Activated T-helper 1 cell treated with anti-CD3 and anti-CD28 coated beads, Interleukin-12 subunit alpha, Interleukin-12 subunit beta, Interleukin-2, Interleukin-4 antibody, amounts not matched to agents 30 ng/mL and 10 ng/mL and 1 ng/mL, durations not matched to agents 14 hours and 24 hours and 36 hours (primary cell): ENCODE measurements around the gene DLD. TPM values are rescaled to one million over a fixed set of nuclear protein-coding genes. Genes with fewer than 3 reads are reported as not detected.
"Not testable (repeated sequence)": the region's sequence is repeated elsewhere in the genome, so short reads cannot be mapped to it uniquely, and the experiment has no call there.

ENCODE experiments used
- DNase-seq: peaks from one replicate; pipeline ENCODE4 v3.0.0; 2021; ENCODE audit warnings: low spot score
- H3K27ac Mint-ChIP-seq: one replicate; pipeline ENCODE4 v1.8.0; 2021; ENCODE audit warnings: mild to moderate bottlenecking, mixed read lengths
- H3K27me3 Mint-ChIP-seq: one replicate; pipeline ENCODE4 v1.8.0; 2022; ENCODE audit warnings: mild to moderate bottlenecking, moderate library complexity, mixed read lengths; ENCODE audit not compliant: insufficient read depth
- H3K36me3 Mint-ChIP-seq: one replicate; pipeline ENCODE4 v1.8.0; 2021; ENCODE audit warnings: low read depth, mixed read lengths
- H3K4me1 Mint-ChIP-seq: one replicate; pipeline ENCODE4 v1.8.0; 2021; ENCODE audit warnings: low read depth, mixed read lengths
- H3K4me3 Mint-ChIP-seq: one replicate; pipeline ENCODE4 v1.8.0; 2021; ENCODE audit warnings: mild to moderate bottlenecking, moderate library complexity, mixed read lengths
- H3K9me3 Mint-ChIP-seq: one replicate; pipeline ENCODE4 v1.8.0; 2021; ENCODE audit warnings: mixed read lengths
- intact Hi-C: fragments of 100-400 bp; cut with micrococcal nuclease; formaldehyde crosslinking; loops from one replicate; pipeline ENCODE4 v1.15.1; 2024
- total RNA-seq: library from RNA; stranded (reverse); gene quantifications from 2 replicates; pipeline ENCODE4 v1.2.3, GENCODE V29; 2022

Gene DLD
- total RNA-seq, 1 donor from 2014 or later, result 98.6 TPM

DNA sequence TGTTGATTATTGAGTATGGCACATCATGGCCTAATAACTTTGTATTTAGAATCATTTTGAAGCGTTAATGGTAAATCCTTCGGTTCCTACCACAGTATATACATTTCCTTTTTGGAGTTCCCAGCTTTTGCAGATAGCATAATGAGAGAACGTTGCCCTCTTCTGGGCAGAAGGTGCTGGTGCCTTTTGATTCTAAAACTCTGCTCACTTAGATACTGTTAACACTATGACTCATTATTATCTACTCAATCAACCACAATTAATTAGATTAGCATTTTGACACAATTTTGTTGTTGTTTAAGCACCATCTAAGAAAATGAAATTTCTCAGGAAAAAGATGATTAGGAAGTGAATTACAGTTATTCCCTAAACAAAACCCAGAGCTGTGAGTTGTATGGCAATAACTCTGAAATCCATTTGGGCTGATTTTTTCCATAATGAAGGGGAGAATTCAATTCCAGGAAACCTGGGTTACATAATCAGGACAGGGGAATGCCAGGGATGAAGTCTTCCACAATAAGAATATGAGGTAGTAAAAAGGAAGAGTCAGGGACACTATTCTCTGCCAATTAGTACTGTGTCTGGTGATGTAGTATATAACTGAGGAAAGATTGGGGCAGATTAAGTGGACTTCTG lies 11.5 kb upstream of the DLD start:
- Mint-ChIP-seq H3K27me3 (peaks cover 8% of the 10 kb centered on the region), H3K4me1 (peaks cover 10% of the 10 kb centered on the region), H3K9me3 (no peaks in the 10 kb centered on the region), H3K4me3 (no peak overlapping the region), H3K36me3 (no peaks in the 10 kb centered on the region), H3K27ac (no peak overlapping the region)
- intact Hi-C loops, result loop anchor here (1.0 to 10.0 kb wide), 9 partner anchors 12 to 1105 kb away; partner anchors contain the start of genes COG5, DLD, DUS4L and HBP1
- no peak for DNase-seq

DNA sequence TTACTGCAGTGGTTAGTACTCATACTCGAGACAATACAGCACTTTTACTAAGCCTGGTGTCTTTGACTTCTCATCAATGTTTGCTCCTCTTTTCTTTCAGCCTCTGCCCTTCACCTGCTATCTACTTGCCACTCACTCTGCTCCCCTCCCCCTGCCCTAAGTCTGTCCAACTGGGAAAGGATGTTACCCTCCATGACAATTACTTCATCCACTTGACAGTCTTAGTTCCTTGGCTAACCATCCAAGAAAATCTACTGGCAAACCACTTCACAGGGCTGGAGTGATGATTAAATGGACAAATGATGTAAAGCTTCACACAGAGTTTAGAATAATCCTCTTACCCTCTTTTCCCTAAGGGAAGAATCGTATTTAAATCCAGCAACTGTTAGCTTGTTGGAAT lies 8.2 kb upstream of the DLD start:
- intact Hi-C loops, result no loop called here
- H3K4me1 Mint-ChIP-seq, result peaks cover 7% of the 10 kb centered on the region
- no peak for DNase-seq
- no peaks in the 10 kb centered on the region for H3K36me3 Mint-ChIP-seq
- H3K27me3 Mint-ChIP-seq, result peaks cover 7% of the 10 kb centered on the region
- no peak overlapping the region for H3K4me3 Mint-ChIP-seq
- no peak overlapping the region for H3K27ac Mint-ChIP-seq
- no peaks in the 10 kb centered on the region for H3K9me3 Mint-ChIP-seq

DNA sequence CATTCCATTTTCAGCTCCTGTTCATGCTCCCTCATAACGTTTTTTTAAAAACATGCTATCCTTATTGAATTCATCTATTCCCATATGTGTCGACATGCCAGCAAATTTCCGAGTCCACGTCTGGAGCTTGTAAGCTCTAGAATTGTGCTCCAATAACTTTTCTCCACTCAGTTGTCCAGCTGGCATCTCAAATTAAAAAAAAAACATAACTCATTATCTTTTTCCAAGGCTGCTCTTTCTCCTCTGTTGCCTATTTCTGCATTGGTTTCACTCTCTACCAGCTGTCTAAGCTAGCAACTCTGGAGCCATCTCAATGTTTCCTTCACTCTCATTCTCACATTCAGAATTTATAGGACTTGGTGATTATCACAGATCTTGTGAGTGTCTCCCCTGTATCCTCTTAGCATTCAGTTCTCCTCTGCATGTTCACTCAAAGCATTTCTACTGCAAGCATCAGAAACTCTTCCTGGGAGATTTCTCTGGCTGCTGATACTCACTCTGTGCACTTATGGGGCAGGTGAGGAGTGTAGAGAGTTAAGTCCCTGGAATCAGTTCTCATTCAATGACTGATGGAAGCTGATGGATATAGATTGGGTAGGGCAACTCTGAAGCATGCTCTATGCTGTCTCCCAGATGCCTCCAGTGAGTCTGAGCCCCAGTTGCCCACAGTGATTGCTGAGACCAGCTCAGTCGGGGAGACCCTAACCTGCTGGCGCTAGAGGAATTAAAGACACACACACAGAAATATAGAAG lies 6.7 kb upstream of the DLD start:
- Mint-ChIP-seq H3K4me1 (peaks cover 5% of the 10 kb centered on the region), H3K9me3 (no peaks in the 10 kb centered on the region), H3K4me3 (no peak overlapping the region), H3K27ac (no peak overlapping the region), H3K27me3 (peaks cover 7% of the 10 kb centered on the region), H3K36me3 (no peaks in the 10 kb centered on the region)
- no peak for DNase-seq
- intact Hi-C loops, result no loop called here

DNA sequence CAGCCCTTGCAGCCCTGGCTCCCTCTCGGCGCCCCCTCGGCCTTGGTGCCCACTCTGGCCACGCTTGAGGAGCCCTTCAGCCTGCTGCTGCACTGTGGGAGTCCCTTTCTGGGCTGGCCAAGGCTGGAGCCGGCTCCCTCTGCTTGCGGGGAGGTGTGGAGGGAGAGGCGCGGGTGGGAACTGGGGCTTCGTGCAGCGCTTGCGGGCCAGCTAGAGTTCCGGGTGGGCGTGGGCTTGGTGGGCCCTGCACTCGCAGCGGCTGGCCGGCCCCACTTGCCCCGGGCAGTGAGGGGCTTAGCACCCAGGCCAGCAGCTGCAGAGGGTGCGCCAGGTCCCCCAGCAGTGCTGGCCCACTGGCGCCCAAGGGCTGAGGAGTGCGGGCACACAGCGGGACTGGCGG lies 3.2 kb upstream of the DLD start:
- H3K36me3 Mint-ChIP-seq, H3K4me3 Mint-ChIP-seq, DNase-seq, H3K9me3 Mint-ChIP-seq, H3K27ac Mint-ChIP-seq, intact Hi-C loops, H3K27me3 Mint-ChIP-seq: not testable (repeated sequence)
- peaks cover 16% of the 10 kb centered on the region for H3K4me1 Mint-ChIP-seq

DNA sequence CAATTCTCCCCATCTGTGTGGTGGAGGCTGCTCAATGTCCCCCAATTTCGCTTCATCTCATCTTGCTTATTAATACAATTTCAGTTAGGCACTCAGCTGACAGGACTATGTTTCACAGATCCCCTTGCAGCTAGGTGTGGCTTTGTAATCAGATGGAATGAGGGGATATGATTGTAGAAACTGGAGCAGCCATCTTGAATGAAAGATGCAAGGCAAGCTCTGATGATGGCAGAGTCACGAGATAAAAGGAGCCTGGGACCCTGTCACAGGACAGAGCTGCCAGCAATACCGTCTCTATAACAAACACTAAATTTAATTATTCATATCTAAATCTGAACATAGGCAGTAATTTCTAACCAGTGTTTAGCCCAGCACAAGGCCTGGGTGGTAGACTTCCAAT lies 991 bp upstream of the DLD start:
- peaks cover 38% of the 10 kb centered on the region for H3K4me1 Mint-ChIP-seq
- H3K27ac Mint-ChIP-seq, result no peak overlapping the region
- DNase-seq, result no peak
- intact Hi-C loops, result loop anchor here (2.0 to 5.0 kb wide), 3 partner anchors 257 to 327 kb away; partner anchors contain the start of genes BCAP29, COG5 and DUS4L
- H3K27me3 Mint-ChIP-seq, result peaks cover 3% of the 10 kb centered on the region
- H3K36me3 Mint-ChIP-seq, result peaks cover 13% of the 10 kb centered on the region
- H3K4me3 Mint-ChIP-seq, result peak overlapping the region; percentile 100
- no peaks in the 10 kb centered on the region for H3K9me3 Mint-ChIP-seq

DNA sequence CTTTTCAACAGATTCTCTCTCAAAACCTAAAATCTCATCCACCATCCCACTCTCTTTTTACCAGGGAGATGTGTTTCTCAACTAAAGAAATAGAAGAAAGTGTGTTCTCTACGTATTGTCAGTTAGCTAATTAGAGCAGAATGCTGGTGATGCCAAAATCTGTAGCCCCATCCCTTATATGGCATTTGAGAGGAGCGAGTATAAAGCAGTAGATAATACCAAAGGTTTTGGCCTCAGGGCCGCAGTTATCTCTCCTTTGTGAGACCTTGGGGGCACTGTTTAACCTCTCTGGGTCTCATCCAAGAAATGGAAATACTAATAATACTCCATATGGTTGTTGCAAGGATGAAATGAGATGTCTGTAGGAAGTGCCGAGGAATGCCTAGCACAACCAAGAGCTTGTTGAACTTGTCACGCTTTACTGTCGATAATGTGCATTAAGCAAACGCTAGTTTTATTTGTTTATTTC lies 456 bp upstream of the DLD start:
- Mint-ChIP-seq H3K27me3 (peaks cover 3% of the 10 kb centered on the region), H3K4me1 (peaks cover 43% of the 10 kb centered on the region), H3K27ac (peak overlapping the region; percentile 100), H3K4me3 (peak overlapping the region; percentile 100), H3K36me3 (peaks cover 19% of the 10 kb centered on the region), H3K9me3 (no peaks in the 10 kb centered on the region)
- intact Hi-C loops, result loop anchor here (2.0 to 5.0 kb wide), 3 partner anchors 257 to 328 kb away; partner anchors contain the start of genes BCAP29, COG5 and DUS4L
- no peak for DNase-seq

DNA sequence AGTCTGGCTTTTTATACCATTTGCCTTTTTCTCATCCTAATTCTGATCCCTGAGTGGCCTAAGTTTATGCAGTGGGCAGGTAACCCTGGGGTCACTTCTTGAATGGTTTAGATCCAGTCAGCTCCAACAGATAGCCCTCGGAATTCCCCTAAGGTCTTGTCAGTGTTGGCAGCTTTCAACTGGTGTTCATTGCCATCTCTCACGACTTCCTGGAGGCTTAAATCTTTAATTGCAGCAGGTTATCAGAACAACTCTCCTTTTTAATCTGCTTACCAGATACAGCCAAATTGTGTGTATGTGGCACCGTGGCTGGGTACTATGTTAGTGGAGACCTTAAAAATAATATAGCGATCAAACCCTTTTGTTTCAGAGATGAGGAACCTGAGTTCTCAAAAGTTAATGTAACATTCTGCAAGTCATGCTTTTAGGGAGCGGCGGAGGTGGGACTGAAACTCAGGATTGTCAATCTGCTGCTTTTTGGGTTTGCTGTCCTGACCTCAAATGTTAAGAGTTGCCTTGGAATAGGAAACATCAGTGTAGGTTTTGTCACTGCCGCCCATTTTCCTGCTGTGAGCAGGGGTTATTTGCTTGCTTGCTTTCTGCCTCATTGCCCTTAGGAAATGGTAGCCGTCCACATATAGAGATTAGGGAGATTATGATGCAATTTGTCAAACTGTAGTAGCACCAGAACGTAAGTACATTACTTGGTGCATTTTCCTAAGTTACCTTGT lies 818 bp downstream of the DLD start:
- Mint-ChIP-seq H3K27me3 (no peaks in the 10 kb centered on the region), H3K36me3 (peaks cover 25% of the 10 kb centered on the region), H3K4me3 (peak overlapping the region; percentile 100), H3K4me1 (peaks cover 51% of the 10 kb centered on the region), H3K9me3 (no peaks in the 10 kb centered on the region), H3K27ac (peak overlapping the region; percentile 100)
- intact Hi-C loops, result loop anchor here (1.0 to 5.0 kb wide), 9 partner anchors 12 to 724 kb away; partner anchors contain the start of genes BCAP29, COG5, DUS4L and PNPLA8
- DNase-seq, result no peak

DNA sequence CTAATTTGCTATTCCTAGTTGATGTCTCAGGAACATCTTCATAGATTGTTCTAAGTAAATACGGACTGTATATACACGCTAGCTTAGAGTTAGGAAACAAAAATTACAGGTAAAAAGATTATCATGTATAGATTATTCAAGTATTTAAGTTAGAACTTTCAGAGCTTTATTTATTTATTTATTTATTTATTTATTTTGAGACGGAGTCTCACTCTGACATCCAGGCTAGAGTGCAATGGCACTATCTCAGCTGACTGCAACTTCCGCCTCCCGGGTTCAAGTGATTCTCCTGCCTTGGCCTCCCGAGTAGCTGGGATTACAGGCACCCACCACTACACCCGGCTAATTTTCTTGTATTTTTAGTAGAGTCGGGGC lies 1.4 kb downstream of the DLD start:
- H3K9me3 Mint-ChIP-seq, DNase-seq, H3K27me3 Mint-ChIP-seq: not testable (repeated sequence)
- Mint-ChIP-seq H3K4me1 (peaks cover 56% of the 10 kb centered on the region), H3K27ac (peak overlapping the region; percentile 100), H3K4me3 (peak overlapping the region; percentile 100), H3K36me3 (peaks cover 29% of the 10 kb centered on the region)
- intact Hi-C loops, result loop anchor here (5.0 kb wide), 2 partner anchors 255 to 310 kb away; partner anchors contain the start of gene BCAP29

DNA sequence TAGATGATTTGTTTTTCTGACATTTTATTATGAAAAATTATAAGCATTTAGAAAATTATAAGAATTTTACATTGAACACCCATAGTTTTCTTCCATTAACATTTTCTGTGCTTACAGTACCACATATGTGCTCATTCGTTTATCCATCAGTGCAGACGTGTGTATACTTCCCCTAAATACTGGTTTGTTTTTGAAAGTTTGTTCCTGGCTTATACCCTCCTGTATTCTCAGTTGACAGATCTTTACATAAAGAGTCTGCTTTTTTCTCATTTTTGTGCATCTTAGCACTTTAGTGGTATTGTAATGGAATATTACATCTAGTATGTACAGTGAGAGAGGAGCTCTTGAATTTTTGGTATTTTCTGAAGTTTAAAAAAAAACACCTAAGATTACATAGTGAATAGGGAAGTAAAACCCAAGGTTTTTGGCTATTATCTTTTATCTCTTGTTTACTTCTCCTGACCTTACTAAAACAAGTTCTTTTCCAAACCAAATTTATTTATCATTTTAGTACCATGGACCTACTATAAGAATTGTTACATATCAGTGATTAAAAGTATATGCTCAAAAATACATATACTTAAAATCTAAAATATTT lies 8.1 kb downstream of the DLD start:
- intact Hi-C loops, result no loop called here
- H3K27ac Mint-ChIP-seq, result no peak overlapping the region
- H3K36me3 Mint-ChIP-seq, result peaks cover 35% of the 10 kb centered on the region
- H3K9me3 Mint-ChIP-seq, result no peaks in the 10 kb centered on the region
- H3K27me3 Mint-ChIP-seq, result no peaks in the 10 kb centered on the region
- DNase-seq, result no peak
- no peak overlapping the region for H3K4me3 Mint-ChIP-seq
- H3K4me1 Mint-ChIP-seq, result peaks cover 59% of the 10 kb centered on the region

DNA sequence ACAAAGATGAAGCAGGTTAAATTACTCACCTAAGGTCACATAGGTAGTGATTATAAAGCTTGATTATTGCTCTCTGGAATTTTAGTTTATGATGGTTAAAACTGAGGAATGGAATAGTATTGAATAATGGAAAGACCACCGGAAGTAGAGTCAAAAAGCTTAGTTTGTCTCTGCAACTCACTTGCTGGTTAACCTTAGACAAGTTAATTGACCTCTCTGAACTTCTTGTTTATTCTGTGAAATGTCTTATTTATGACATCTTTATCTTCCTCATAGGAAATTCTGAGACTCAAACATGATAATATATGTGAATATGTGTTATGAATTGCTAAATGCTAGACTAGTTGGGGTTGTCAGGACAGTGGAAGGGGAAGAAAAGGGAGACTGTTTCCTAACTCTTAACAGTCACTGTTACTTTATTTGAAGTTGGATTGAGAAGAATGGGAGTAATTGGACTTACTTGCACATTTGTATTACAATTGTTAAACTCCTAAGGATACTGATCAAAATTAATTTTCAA lies 9.6 kb downstream of the DLD start:
- no peak overlapping the region for H3K4me3 Mint-ChIP-seq
- intact Hi-C loops, result no loop called here
- H3K27ac Mint-ChIP-seq, result no peak overlapping the region
- no peak for DNase-seq
- peaks cover 33% of the 10 kb centered on the region for H3K36me3 Mint-ChIP-seq
- H3K27me3 Mint-ChIP-seq, result no peaks in the 10 kb centered on the region
- peaks cover 44% of the 10 kb centered on the region for H3K4me1 Mint-ChIP-seq
- H3K9me3 Mint-ChIP-seq, result no peaks in the 10 kb centered on the region

DNA sequence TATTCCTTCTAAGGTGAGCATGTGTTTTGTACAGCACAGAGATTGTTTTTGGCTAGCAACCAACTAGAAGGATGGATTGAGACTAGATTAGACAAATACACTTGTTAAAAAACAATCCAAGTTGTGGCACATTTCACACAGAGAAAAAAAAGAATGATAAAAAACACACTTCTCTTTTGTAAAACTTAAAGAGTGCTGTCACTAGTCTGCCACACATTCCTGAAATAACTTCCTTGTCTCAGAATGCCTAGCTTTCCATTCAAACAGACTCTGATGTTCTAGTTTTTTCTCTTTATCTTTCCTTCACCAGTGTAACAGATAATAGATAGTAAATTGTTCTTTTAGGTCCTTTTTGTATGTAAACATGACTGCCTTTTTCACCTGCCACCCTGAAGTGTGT lies 11.4 kb downstream of the DLD start:
- intact Hi-C loops, result no loop called here
- no peak overlapping the region for H3K4me3 Mint-ChIP-seq
- H3K27ac Mint-ChIP-seq, result no peak overlapping the region
- H3K27me3 Mint-ChIP-seq, result no peaks in the 10 kb centered on the region
- peaks cover 32% of the 10 kb centered on the region for H3K4me1 Mint-ChIP-seq
- H3K36me3 Mint-ChIP-seq, result peaks cover 32% of the 10 kb centered on the region
- no peak for DNase-seq
- H3K9me3 Mint-ChIP-seq, result no peaks in the 10 kb centered on the region

DNA sequence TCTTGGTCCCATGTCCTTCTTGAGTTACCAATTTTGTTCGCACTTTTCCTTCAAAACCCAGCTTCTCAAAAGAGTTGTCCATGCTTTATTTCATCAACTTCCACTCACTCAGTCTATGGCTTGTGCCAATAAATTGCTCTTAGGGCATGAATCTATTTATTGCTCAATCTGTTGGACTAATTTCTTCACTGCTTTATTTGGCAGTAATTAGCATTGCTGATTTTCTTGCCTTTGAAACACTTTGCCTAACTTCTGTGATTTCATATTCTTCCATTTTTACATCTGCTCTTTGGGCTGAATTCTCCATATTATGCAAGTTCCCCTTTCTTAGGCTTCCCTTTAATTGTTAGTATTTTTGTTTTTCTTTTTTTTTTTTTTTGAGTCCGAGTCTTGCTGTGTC lies 16.8 kb downstream of the DLD start:
- no peak overlapping the region for H3K27ac Mint-ChIP-seq
- H3K4me1 Mint-ChIP-seq, result peaks cover 13% of the 10 kb centered on the region
- no peak overlapping the region for H3K4me3 Mint-ChIP-seq
- peaks cover 4% of the 10 kb centered on the region for H3K9me3 Mint-ChIP-seq
- DNase-seq, result no peak
- intact Hi-C loops, result no loop called here
- no peaks in the 10 kb centered on the region for H3K27me3 Mint-ChIP-seq
- H3K36me3 Mint-ChIP-seq, result peaks cover 55% of the 10 kb centered on the region
